HL-60 (cell line): ENCODE measurements around the gene TAF3.

ENCODE experiments used
- GABPA ChIP-seq: IDR thresholded peaks from 2 replicates; pipeline ENCODE4 v1.6.1; 2012; ENCODE audit warnings: low read depth
- POLR2AphosphoS5 ChIP-seq: IDR thresholded peaks from 2 replicates; pipeline ENCODE4 v1.6.1; 2012; ENCODE audit warnings: low read depth
- SPI1 ChIP-seq: IDR thresholded peaks from 2 replicates; pipeline ENCODE4 v1.6.1; 2012; ENCODE audit warnings: low read depth, mild to moderate bottlenecking, borderline replicate concordance
- TF ChIP-seq, protein P1 (sequence below): IDR thresholded peaks from one replicate; pipeline ENCODE4 v1.5.1; 2011; ENCODE audit warnings: low read length, control low read depth, inconsistent platforms; ENCODE audit not compliant: insufficient read depth
- TF ChIP-seq, protein P2 (sequence below): IDR thresholded peaks from 2 replicates; pipeline ENCODE4 v1.6.1; 2012; ENCODE audit warnings: low read depth; ENCODE audit not compliant: insufficient replicate concordance

DNA sequence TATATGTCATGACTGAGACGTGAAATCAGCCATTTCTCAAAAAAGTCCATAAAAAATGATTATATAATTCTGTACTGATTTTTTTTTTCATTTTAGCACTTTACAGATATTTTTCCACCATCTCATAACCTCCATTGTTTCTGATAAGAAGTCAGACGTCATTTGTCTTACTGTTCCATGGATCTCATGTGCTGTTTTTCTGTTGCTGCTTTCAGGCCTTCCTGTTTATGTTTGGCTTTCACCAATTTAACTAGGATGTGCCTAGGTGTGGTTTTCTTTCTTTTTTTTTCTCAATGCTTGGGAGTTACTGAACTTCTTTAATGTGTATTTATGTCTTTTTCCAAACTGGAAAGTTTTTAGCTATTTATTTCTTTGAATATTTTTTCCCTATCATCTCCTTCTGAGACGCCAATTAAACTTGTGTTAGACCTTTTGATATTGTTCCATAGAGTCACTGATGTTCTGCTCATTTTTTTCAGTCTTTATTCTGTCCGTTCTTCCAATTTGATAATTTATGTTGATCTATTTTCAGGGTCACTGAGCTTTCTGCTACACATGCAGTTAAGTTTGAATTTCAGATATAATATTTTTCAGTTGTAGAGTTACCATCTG lies 43.3 kb downstream of the TAF3 start:
- TF ChIP-seq, protein P1, sequence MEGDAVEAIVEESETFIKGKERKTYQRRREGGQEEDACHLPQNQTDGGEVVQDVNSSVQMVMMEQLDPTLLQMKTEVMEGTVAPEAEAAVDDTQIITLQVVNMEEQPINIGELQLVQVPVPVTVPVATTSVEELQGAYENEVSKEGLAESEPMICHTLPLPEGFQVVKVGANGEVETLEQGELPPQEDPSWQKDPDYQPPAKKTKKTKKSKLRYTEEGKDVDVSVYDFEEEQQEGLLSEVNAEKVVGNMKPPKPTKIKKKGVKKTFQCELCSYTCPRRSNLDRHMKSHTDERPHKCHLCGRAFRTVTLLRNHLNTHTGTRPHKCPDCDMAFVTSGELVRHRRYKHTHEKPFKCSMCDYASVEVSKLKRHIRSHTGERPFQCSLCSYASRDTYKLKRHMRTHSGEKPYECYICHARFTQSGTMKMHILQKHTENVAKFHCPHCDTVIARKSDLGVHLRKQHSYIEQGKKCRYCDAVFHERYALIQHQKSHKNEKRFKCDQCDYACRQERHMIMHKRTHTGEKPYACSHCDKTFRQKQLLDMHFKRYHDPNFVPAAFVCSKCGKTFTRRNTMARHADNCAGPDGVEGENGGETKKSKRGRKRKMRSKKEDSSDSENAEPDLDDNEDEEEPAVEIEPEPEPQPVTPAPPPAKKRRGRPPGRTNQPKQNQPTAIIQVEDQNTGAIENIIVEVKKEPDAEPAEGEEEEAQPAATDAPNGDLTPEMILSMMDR = no peak
- TF ChIP-seq POLR2AphosphoS5 = no peak
- no peak for TF ChIP-seq GABPA
- TF ChIP-seq, protein P2, sequence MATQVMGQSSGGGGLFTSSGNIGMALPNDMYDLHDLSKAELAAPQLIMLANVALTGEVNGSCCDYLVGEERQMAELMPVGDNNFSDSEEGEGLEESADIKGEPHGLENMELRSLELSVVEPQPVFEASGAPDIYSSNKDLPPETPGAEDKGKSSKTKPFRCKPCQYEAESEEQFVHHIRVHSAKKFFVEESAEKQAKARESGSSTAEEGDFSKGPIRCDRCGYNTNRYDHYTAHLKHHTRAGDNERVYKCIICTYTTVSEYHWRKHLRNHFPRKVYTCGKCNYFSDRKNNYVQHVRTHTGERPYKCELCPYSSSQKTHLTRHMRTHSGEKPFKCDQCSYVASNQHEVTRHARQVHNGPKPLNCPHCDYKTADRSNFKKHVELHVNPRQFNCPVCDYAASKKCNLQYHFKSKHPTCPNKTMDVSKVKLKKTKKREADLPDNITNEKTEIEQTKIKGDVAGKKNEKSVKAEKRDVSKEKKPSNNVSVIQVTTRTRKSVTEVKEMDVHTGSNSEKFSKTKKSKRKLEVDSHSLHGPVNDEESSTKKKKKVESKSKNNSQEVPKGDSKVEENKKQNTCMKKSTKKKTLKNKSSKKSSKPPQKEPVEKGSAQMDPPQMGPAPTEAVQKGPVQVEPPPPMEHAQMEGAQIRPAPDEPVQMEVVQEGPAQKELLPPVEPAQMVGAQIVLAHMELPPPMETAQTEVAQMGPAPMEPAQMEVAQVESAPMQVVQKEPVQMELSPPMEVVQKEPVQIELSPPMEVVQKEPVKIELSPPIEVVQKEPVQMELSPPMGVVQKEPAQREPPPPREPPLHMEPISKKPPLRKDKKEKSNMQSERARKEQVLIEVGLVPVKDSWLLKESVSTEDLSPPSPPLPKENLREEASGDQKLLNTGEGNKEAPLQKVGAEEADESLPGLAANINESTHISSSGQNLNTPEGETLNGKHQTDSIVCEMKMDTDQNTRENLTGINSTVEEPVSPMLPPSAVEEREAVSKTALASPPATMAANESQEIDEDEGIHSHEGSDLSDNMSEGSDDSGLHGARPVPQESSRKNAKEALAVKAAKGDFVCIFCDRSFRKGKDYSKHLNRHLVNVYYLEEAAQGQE = no peak
- TF ChIP-seq SPI1 = no peak
